GF-D8 (cell line): ENCODE measurements around the gene ETS2.
"Not testable (repeated sequence)": the region's sequence is repeated elsewhere in the genome, so short reads cannot be mapped to it uniquely, and the experiment has no call there.

Experiments used
- DNase-seq: peaks from one replicate; lab custom pipeline; 2025; lab: John Stamatoyannopoulos, UW

Gene ETS2

GRCh38 chr21:38818325-38818723 is 12.6 kb downstream of the ETS2 start:
- DNase-seq: no peak

- DNase-seq: no peak
Observed at GRCh38 chr21:38819051-38819718, 13.5 kb downstream of the ETS2 start.

GRCh38 chr21:38819719-38820159 is 14.0 kb downstream of the ETS2 start:
- no peak for DNase-seq

- no peak for DNase-seq
Observed at GRCh38 chr21:38820471-38821239, 14.9 kb downstream of the ETS2 start.

- DNase-seq: no peak
Observed at GRCh38 chr21:38821248-38821647, 15.5 kb downstream of the ETS2 start.

- DNase-seq: no peak
Observed at GRCh38 chr21:38821959-38822682, 16.4 kb downstream of the ETS2 start.

- no peak for DNase-seq
Observed at GRCh38 chr21:38822778-38823238, 17.1 kb downstream of the ETS2 start.

- DNase-seq: no peak
Observed at GRCh38 chr21:38823737-38824123, 18.0 kb downstream of the ETS2 start.

GRCh38 chr21:38824124-38824822 is 18.5 kb downstream of the ETS2 start:
- no peak for DNase-seq

- DNase-seq: no peak
Observed at GRCh38 chr21:38825269-38825668, 19.5 kb downstream of the ETS2 start.

GRCh38 chr21:38825921-38826320 is 20.2 kb downstream of the ETS2 start:
- DNase-seq: no peak

GRCh38 chr21:38828111-38828510 is 22.4 kb downstream of the ETS2 start:
- not testable (repeated sequence) for DNase-seq

- no peak for DNase-seq
Observed at GRCh38 chr21:38830671-38831525, 25.2 kb downstream of the ETS2 start.

- peak; percentile 99 for DNase-seq
Observed at GRCh38 chr21:38831526-38832467, 26.1 kb downstream of the ETS2 start.

- no peak for DNase-seq
Observed at GRCh38 chr21:38832664-38833063, 26.9 kb downstream of the ETS2 start.

GRCh38 chr21:38833117-38833516 is 27.4 kb downstream of the ETS2 start:
- no peak for DNase-seq

GRCh38 chr21:38834725-38835124 is 29.0 kb downstream of the ETS2 start:
- no peak for DNase-seq

GRCh38 chr21:38837806-38838461 is 32.2 kb downstream of the ETS2 start:
- DNase-seq: no peak

- no peak for DNase-seq
Observed at GRCh38 chr21:38838598-38839327, 33.0 kb downstream of the ETS2 start.
